Uterus (tissue), 2 donors: ENCODE measurements around the gene PPP6R2.

Experiments used
- CTCF ChIP-seq, 4 experiments: fragments of 200-600 bp in 2 of 4; fragments of 450-650 bp in 2 of 4; sonication (generic) in 2 of 4; IDR thresholded peaks; one replicate each; pipeline ENCODE4 v1.5.1; 2016 to 2019; ENCODE audit warnings: antibody characterized with exemption in 4 of 4, mild to moderate bottlenecking in 2 of 4, moderate library complexity in 1 of 4
- POLR2A ChIP-seq, 2 donors: fragments of 450-650 bp; IDR thresholded peaks; one replicate each; pipeline ENCODE4 v1.6.1; 2016; ENCODE audit warnings: antibody characterized with exemption in 2 of 2, mild to moderate bottlenecking in 1 of 2, moderate library complexity in 1 of 2

- TF ChIP-seq POLR2A (IDR thresholded peaks at IDR 0.05) (no peak), CTCF (IDR thresholded peaks at IDR 0.05) (no peak)
Observed at GRCh38 chr22:50461979-50462540, 118.9 kb downstream of the PPP6R2 start.
